Stomach smooth muscle (tissue), 2 donors: Measurements from ENCODE around the gene MAP3K14.

Experiments used
- H3K27ac ChIP-seq: one replicate; pipeline ENCODE4 v1.7.0; 2013; ENCODE audit warnings: mild to moderate bottlenecking, low read length, inconsistent platforms
- H3K27me3 ChIP-seq, 2 donors: one replicate each; pipeline ENCODE4 v1.7.0; 2013; ENCODE audit warnings: low read length in 2 of 2; ENCODE audit not compliant: insufficient read depth in 2 of 2, control insufficient read depth in 1 of 2
- H3K36me3 ChIP-seq, 2 donors: one replicate each; pipeline ENCODE4 v1.7.0; 2013; ENCODE audit warnings: low read length in 2 of 2; ENCODE audit not compliant: control insufficient read depth in 2 of 2, insufficient read depth in 2 of 2
- H3K4me1 ChIP-seq: one replicate; pipeline ENCODE4 v1.7.0; 2013; ENCODE audit warnings: low read length; ENCODE audit not compliant: control insufficient read depth, insufficient read depth
- H3K4me3 ChIP-seq, 2 donors: one replicate each; pipeline ENCODE4 v1.7.0; 2013; ENCODE audit warnings: low read length in 2 of 2
- H3K9ac ChIP-seq, 2 donors: one replicate each; pipeline ENCODE4 v1.7.0; 2013; ENCODE audit warnings: low read length in 2 of 2, mild to moderate bottlenecking in 1 of 2
- H3K9me3 ChIP-seq, 2 donors: one replicate each; pipeline ENCODE4 v1.7.0; 2013; ENCODE audit warnings: low read length in 2 of 2; ENCODE audit not compliant: control insufficient read depth in 2 of 2
- donor health status: healthy.
- donor health status: Pancreatic carcinoma.

The MAP3K14 gene

GRCh38 chr17:45316434-45317110 lies at the start of gene MAP3K14:
Gene MAP3K14 (minus strand): TSS chr17:45317020. CDS start chr17:45290745, 26,275 bp downstream.
- Histone ChIP-seq H3K4me1 (peaks cover 59% of the 10 kb centered on the region), H3K4me3 (peak within 1 kb of the TSS; percentile 74 to 98), H3K9me3 (no peaks in the 10 kb centered on the region), H3K9ac (peak within 1 kb of the TSS; percentile 89 to 94), H3K27ac (peak within 1 kb of the TSS; percentile 95), H3K27me3 (no peaks in the 10 kb centered on the region), H3K36me3 (peaks cover 0 to 1% of the 10 kb centered on the region in 2 donors)

- H3K4me1 ChIP-seq = peaks cover under 1% of the 10 kb centered on the region
- H3K36me3 ChIP-seq = no peaks in the 10 kb centered on the region
- H3K4me3 ChIP-seq = no peak overlapping the region
- H3K9me3 ChIP-seq = no peaks in the 10 kb centered on the region
- H3K9ac ChIP-seq = no peak overlapping the region
- H3K27ac ChIP-seq = no peak overlapping the region
- H3K27me3 ChIP-seq = no peaks in the 10 kb centered on the region
Observed at GRCh38 chr17:45366049-45366448, 49.2 kb upstream of the MAP3K14 start.

- Histone ChIP-seq H3K27ac (no peak overlapping the region), H3K9ac (no peak overlapping the region), H3K4me1 (no peaks in the 10 kb centered on the region), H3K9me3 (no peaks in the 10 kb centered on the region), H3K4me3 (no peak overlapping the region), H3K27me3 (no peaks in the 10 kb centered on the region), H3K36me3 (no peaks in the 10 kb centered on the region)
Observed at GRCh38 chr17:45364531-45365390, 47.9 kb upstream of the MAP3K14 start.

DNA sequence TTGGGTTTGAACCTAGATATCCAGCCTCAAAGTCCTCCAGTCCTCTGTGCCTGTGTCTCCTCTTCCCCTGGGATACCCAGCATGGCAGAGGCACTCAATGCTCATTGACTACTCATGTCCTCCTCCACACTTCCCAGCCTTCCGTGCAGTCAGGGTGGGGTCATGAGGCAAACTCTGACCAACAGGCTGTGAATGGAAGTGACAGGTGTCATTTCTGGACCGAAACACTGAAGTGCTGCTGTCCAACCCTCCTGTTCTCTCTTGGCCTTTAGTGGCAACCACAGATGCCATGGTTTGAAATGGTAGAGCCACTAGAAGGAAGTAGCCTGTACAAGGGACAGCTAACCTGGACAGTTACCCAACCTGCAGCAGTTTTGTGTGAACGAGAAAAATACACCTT lies 46.7 kb upstream of the MAP3K14 start:
- no peak overlapping the region for H3K27ac ChIP-seq
- no peak overlapping the region for H3K4me3 ChIP-seq
- no peak overlapping the region for H3K9ac ChIP-seq
- H3K9me3 ChIP-seq = no peaks in the 10 kb centered on the region
- H3K27me3 ChIP-seq = no peaks in the 10 kb centered on the region
- H3K4me1 ChIP-seq = no peaks in the 10 kb centered on the region
- H3K36me3 ChIP-seq = no peaks in the 10 kb centered on the region

- Histone ChIP-seq H3K4me3 (no peak overlapping the region), H3K27me3 (no peaks in the 10 kb centered on the region), H3K9me3 (no peaks in the 10 kb centered on the region), H3K27ac (no peak overlapping the region), H3K4me1 (no peaks in the 10 kb centered on the region), H3K9ac (no peak overlapping the region), H3K36me3 (no peaks in the 10 kb centered on the region)
Observed at GRCh38 chr17:45361976-45362375, 45.2 kb upstream of the MAP3K14 start.

DNA sequence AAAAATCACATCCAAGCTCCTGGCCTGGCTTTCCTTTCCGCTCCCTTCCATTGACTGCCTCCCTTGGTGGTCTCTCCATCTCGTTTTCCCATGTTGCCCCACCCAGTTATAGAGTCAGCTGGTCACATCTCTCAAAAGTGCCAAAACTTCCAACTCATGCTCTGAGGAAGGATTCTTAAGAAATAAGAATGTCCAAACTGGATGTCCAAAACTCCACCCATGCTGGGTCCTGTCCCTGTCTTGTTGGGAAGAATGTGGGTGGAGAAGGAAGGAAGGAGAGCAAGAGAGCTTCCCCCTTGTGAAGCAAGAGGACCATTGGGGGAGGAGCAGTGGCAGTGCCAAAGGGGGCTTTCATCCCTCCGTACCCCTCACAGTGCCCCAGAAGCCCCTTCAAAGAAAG lies 44.6 kb upstream of the MAP3K14 start:
- no peak overlapping the region for H3K9ac ChIP-seq
- no peak overlapping the region for H3K27ac ChIP-seq
- no peaks in the 10 kb centered on the region for H3K9me3 ChIP-seq
- no peaks in the 10 kb centered on the region for H3K36me3 ChIP-seq
- H3K4me1 ChIP-seq = no peaks in the 10 kb centered on the region
- H3K27me3 ChIP-seq = no peaks in the 10 kb centered on the region
- no peak overlapping the region for H3K4me3 ChIP-seq

DNA sequence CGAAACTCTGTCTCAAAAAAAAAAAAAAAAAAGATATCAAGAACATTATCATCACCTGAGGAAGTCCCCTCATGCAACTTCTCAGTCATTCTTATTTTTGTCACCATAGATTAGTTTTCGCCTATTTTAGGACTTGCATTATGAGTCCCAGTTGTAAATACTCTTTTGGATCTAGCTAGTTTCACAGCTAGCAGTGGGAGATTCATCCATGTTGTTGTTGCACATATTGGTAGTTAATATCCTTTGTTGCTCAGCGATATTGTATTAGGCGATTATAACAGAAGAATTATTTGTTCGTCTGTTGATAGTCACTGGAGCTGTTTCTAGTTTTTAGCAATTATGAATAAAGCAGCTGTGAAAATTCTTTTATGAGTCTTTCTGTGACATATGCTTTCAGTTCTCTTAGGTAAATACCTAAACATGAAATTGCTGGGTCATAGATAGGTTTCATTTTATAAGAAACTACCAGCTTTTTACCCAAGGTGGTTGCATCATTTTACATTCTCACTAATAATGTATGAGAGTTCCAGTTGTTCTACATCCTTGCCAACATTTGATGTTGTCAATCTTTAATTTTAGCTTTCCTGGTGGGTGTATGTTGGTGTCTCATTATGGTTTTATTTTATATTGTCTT lies 40.7 kb upstream of the MAP3K14 start:
- H3K9me3 ChIP-seq = no peaks in the 10 kb centered on the region
- no peak overlapping the region for H3K9ac ChIP-seq
- H3K27me3 ChIP-seq = no peaks in the 10 kb centered on the region
- H3K4me1 ChIP-seq = no peaks in the 10 kb centered on the region
- H3K27ac ChIP-seq = no peak overlapping the region
- no peaks in the 10 kb centered on the region for H3K36me3 ChIP-seq
- no peak overlapping the region for H3K4me3 ChIP-seq

DNA sequence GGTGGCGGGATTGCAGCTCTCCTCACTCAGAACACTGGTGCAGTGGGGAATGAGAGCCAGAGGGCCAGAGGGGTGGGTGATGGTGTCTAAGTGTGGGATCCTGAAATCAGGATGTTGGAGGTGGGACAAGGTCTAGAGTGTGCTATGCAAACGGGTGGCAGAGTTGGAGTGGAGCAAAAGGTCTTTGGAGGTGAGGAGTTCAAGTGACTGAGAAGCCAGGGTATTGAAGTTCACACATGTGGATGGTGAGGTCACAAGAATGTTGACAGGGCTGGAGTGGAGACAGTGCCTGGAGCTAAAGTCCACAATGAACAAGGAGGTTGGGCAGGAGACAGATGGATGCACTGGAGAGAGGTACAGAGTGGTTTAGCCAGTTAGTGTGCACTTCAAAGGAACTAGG lies 38.3 kb upstream of the MAP3K14 start:
- no peak overlapping the region for H3K27ac ChIP-seq
- no peaks in the 10 kb centered on the region for H3K9me3 ChIP-seq
- H3K4me3 ChIP-seq = no peak overlapping the region
- H3K4me1 ChIP-seq = no peaks in the 10 kb centered on the region
- no peak overlapping the region for H3K9ac ChIP-seq
- no peaks in the 10 kb centered on the region for H3K36me3 ChIP-seq
- no peaks in the 10 kb centered on the region for H3K27me3 ChIP-seq

- Histone ChIP-seq H3K36me3 (no peaks in the 10 kb centered on the region), H3K4me1 (no peaks in the 10 kb centered on the region), H3K27me3 (no peaks in the 10 kb centered on the region), H3K9me3 (no peaks in the 10 kb centered on the region), H3K9ac (no peak overlapping the region), H3K4me3 (no peak overlapping the region), H3K27ac (no peak overlapping the region)
Observed at GRCh38 chr17:45353043-45353442, 36.2 kb upstream of the MAP3K14 start.

DNA sequence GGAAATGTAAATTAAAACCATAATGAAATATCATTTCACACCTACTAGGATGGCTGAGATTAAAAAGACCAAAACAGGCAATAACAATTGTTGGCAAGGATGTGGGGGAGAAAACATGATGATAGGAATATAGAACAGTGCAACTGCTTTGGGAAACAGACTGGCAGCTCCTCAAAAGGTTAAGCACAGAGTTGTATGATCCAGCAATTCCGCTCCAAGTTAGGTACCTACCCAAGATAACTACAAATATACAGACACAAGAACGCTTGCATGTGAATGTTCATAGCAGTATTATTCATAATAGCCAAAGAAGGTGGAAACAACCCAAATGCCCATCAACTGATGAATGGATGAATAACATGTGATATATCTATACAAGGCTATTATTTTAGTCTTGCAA lies 35.0 kb upstream of the MAP3K14 start:
- Histone ChIP-seq H3K36me3 (no peaks in the 10 kb centered on the region), H3K4me1 (no peaks in the 10 kb centered on the region), H3K4me3 (no peak overlapping the region), H3K27ac (no peak overlapping the region), H3K9ac (no peak overlapping the region), H3K9me3 (no peaks in the 10 kb centered on the region), H3K27me3 (no peaks in the 10 kb centered on the region)
